Measurements from ENCODE around the gene CAMK4.

CAMK4 gene

DNA sequence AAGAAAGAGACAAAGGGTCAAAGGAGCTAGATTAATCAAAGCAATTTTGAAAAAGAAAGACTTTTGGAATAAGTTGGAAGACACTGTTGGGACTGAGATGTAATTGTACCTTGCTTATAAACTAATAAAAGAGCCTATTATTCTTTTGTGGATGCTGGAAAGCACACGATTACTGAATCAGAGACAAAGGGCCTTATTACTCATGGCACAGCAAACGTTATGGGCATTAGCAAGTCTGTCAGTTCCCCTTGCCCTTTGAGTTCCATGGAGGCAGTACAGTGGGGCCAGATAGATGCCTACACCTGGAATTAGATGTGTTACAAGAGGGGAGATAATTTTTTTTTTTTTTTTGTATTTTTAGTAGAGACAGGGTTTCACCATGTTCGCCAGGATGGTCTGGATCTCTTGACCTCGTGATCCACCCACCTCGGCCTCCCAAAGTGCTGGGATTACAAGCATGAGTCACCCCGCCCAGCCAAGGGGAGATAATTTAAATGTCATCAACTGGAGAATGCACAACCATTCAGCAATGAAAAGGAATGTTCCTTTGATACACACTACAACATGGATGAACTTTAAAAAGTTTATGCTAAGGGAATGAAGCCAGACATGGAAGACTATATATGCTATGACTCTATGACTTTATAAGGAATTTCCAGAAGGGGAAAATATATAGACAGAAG, 159.2 kb downstream of the CAMK4 start:
- Mint-ChIP-seq H3K4me3 (no peak overlapping the region), H3K9me3 (no peaks in the 10 kb centered on the region), H3K36me3 (ENCODE audit: low read depth) (peaks cover 21% of the 10 kb centered on the region), H3K27me3 (no peaks in the 10 kb centered on the region), H3K4me1 (peaks cover 2% of the 10 kb centered on the region), H3K27ac (no peak overlapping the region)
- DNase-seq = no peak
- no peak for ATAC-seq

DNA sequence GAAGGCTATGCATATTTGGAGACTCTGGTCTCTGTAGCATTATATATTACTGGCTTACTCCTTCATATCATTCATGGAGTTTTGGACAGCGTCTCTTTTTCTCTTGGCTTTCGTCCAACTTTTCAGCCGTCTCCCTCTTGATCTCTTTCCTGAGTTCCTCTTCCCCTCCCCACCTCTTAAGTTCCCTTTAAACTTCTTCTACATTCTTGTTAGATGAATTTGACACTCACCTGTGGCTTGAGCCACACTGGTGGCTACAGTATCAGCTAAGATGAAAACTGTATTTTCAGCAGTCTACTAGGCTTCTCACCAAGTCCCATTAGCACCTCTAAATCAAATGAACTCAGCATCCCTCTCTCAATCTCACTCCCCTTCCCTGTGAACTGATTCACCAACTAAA, 160.0 kb downstream of the CAMK4 start:
- H3K36me3 Mint-ChIP-seq (ENCODE audit: low read depth) = peaks cover 25% of the 10 kb centered on the region
- no peak overlapping the region for H3K27ac Mint-ChIP-seq
- no peak overlapping the region for H3K4me3 Mint-ChIP-seq
- H3K9me3 Mint-ChIP-seq = no peaks in the 10 kb centered on the region
- H3K4me1 Mint-ChIP-seq = peaks cover 8% of the 10 kb centered on the region
- DNase-seq (no peak), ATAC-seq (no peak)
- no peaks in the 10 kb centered on the region for H3K27me3 Mint-ChIP-seq

DNA sequence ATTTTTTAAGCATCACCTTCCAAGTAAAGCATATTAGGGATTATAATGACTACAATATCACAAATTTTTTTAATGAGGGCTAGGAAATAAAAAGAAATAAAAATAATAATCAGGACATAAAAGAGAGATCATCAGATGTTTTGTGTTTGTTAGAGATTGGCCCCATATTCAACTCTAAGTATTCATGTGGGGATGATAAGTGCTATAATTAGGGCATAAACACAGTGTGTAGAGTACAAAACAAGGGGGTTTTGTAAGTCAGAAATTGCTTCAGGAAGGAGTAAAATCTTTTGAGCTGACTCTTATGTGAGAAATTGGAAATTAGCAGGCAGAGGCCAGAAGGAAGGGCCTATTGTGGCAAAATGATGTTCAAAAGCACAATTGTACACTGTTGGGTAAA, 160.9 kb downstream of the CAMK4 start:
- Mint-ChIP-seq H3K4me3 (no peak overlapping the region), H3K27me3 (no peaks in the 10 kb centered on the region), H3K36me3 (ENCODE audit: low read depth) (peaks cover 29% of the 10 kb centered on the region), H3K9me3 (no peaks in the 10 kb centered on the region), H3K4me1 (peaks cover 16% of the 10 kb centered on the region), H3K27ac (no peak overlapping the region)
- DNase-seq = no peak
- ATAC-seq = no peak

DNA sequence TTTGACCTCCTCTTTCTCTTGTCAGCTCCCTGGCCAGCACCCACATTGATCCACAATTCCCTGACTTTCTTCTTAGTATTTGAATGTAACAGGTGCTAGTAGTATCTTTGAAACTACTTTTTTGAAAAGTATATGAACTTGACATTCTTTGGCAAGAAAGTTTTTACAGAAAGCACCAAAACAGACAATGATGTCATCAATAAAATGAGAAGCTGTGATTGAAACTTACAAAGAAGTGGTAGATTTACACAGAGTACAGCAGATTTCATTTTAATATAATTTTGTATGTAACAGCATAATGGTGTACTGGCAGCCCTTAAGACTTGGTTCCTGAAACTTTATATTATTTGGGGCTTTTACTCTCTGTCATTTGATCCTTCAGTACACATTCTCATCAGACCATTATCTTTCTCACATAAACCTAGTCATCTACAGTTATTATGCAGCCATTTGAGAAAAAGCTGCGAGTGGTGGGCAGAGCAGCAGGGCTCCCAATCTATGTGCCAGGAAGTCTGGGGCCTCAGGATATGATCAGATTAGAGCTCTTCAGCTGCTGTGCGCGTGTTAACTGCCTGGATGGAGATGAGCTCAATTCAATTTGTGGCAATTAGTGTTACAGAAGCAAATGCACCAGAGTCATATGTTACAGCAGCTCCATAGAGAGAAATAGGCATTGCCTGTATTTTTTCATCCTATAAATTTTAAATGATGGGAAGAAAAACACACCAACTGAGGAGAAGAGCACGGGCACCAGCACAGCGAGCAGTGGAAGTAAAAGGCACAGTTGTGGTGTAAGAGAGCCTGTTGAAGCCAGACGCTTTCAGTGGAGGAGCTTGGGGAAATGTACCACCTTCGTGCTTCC, 162.0 kb downstream of the CAMK4 start:
- H3K4me1 Mint-ChIP-seq = peaks cover 20% of the 10 kb centered on the region
- no peaks in the 10 kb centered on the region for H3K9me3 Mint-ChIP-seq
- no peaks in the 10 kb centered on the region for H3K27me3 Mint-ChIP-seq
- no peak for ATAC-seq
- DNase-seq = no peak
- H3K4me3 Mint-ChIP-seq = no peak overlapping the region
- H3K27ac Mint-ChIP-seq = no peak overlapping the region
- peaks cover 32% of the 10 kb centered on the region for H3K36me3 Mint-ChIP-seq (ENCODE audit: low read depth)

DNA sequence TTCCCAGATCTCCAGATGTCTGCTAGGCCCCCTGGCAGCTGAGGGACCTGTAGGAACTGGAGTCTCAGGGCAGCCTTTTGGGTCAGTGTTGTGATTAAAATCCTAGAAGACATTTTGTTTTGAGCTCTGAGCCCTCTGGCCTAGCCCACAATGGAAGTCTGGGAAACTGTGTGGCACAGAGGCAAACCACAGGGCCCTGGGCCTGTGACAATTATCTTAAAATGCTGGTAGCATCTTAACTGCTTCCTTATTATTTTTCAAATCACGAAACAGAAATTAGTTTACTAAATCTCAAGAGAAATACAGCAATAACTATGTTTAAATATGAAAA, 162.6 kb downstream of the CAMK4 start:
- DNase-seq = no peak
- H3K9me3 Mint-ChIP-seq = no peaks in the 10 kb centered on the region
- no peak overlapping the region for H3K4me3 Mint-ChIP-seq
- no peak overlapping the region for H3K27ac Mint-ChIP-seq
- peaks cover 20% of the 10 kb centered on the region for H3K4me1 Mint-ChIP-seq
- H3K27me3 Mint-ChIP-seq = no peaks in the 10 kb centered on the region
- H3K36me3 Mint-ChIP-seq (ENCODE audit: low read depth) = peaks cover 34% of the 10 kb centered on the region
- no peak for ATAC-seq

DNA sequence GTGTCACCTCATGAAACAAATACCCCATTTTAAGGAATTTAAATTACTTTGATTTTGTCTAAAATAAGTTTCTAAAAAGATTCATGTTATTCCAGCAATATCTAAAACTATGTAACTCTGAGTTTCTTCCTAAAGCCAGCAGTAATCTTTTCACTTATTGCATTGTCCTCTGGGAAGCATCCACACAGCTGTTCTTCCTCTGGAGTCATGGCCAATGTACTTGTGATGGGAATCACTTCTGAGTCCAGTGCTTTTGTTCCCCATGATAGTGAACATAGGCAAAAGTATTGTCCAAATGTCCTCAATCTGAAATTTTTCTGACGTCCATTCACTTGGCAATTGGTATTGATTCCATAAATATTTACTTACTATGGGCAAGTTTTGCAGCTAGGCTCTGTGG, 163.2 kb downstream of the CAMK4 start:
- H3K9me3 Mint-ChIP-seq = no peaks in the 10 kb centered on the region
- H3K36me3 Mint-ChIP-seq (ENCODE audit: low read depth) = peaks cover 39% of the 10 kb centered on the region
- no peaks in the 10 kb centered on the region for H3K27me3 Mint-ChIP-seq
- H3K4me1 Mint-ChIP-seq = peaks cover 20% of the 10 kb centered on the region
- H3K4me3 Mint-ChIP-seq = no peak overlapping the region
- DNase-seq (no peak), ATAC-seq (no peak)
- no peak overlapping the region for H3K27ac Mint-ChIP-seq

DNA sequence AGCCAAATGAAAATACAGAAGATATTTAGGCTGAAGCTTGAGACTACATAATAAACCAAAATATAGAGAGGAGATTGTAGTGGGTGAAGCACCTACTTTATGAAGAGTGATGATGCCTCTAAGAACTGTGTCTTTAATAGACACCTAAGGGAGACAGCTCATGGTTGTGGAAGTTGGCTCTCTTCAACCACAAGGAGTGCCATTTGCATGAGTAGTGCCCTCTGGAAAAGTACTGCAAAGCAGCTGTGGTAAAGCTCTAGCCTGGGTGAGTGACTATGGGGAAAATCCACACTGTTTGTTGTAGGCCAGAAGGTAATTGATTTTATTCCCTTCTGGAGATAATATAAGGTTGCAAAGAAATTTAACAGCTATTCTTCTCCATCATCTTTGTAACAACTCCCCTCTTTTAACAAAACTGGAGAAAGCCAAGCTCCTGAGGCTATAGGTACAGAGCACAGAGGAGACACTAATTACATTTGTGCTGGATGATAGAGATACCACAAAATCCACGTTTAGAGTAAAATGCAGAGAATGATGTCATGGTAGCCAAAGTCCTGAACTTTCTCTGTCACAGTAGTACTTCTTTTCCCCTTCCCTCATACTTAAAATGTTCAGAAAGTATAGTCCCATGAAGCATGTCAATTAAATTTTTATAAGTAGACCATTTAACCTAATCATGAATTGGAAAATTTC, 165.4 kb downstream of the CAMK4 start:
- Mint-ChIP-seq H3K36me3 (ENCODE audit: low read depth) (peaks cover 48% of the 10 kb centered on the region), H3K27me3 (no peaks in the 10 kb centered on the region)
- ATAC-seq = peak; percentile 95

DNA sequence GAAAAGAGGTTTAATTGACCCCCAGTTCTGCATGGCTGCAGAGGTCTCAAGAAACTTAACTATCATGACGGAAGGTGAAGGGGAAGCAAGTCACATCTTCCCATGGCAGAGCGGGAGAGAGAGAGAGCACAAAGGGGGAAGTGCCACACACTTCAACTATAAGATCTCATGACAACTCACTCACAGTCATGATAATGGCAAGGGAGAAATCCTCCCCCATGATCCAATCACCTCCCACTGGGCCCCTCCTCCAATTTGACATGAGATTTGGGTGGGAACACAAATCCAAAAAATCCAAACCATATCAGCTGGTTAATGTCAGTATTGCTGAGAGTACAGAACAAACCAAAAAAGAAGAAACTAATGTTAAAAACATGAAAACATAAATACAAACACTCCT, 168.0 kb downstream of the CAMK4 start:
- H3K9me3 Mint-ChIP-seq = no peaks in the 10 kb centered on the region
- peak overlapping the region; percentile 39 for H3K27ac Mint-ChIP-seq
- DNase-seq (no peak), ATAC-seq (no peak)
- no peak overlapping the region for H3K4me3 Mint-ChIP-seq
- no peaks in the 10 kb centered on the region for H3K27me3 Mint-ChIP-seq
- peaks cover 19% of the 10 kb centered on the region for H3K4me1 Mint-ChIP-seq
- peaks cover 45% of the 10 kb centered on the region for H3K36me3 Mint-ChIP-seq (ENCODE audit: low read depth)

More for the DNA sequence above, 165.4 kb downstream of the CAMK4 start:
- DNase-seq = peak; percentile 3
- Mint-ChIP-seq H3K4me1 (peaks cover 20% of the 10 kb centered on the region), H3K27ac (peak overlapping the region; percentile 76), H3K4me3 (no peak overlapping the region), H3K9me3 (no peaks in the 10 kb centered on the region)

DNA sequence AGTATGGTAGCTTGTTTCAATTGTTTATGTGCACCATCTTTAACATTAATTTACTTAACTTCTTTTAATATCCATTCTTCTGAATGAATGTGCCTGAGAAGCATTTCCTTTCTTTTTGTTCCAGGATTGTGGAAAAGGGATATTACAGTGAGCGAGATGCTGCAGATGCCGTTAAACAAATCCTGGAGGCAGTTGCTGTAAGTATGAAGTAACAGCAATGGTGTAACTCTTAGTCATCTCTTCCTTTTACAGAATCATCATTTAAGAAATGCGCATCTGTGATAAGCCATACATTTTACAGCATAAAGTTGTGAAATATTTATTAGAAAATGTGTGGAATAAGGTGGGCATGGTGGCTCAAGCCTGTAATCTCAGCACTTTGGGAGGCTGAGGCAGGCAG, 170.4 kb downstream of the CAMK4 start:
- Mint-ChIP-seq H3K36me3 (ENCODE audit: low read depth) (peaks cover 44% of the 10 kb centered on the region), H3K27me3 (no peaks in the 10 kb centered on the region), H3K4me1 (peaks cover 28% of the 10 kb centered on the region), H3K27ac (no peak overlapping the region), H3K4me3 (no peak overlapping the region), H3K9me3 (no peaks in the 10 kb centered on the region)
- DNase-seq (no peak), ATAC-seq (no peak)

DNA sequence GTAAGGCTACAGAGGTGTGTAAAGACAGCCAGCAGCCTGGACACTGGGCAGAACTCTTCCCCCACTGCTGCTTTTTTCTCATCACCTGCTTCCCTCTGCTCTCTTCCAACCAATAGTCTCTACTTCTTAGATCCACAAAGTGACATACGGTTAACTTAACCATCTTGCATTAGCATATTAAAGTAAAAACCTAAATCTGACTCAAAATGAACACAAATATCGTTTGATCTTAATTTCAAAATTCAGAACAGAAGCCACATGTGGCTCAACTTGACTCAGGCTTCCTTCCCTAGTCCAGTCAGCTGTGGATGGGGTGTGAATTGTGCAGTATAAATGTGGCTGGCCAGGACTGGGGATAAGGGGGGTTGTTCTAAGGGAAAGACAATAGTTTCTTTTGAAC, 173.8 kb downstream of the CAMK4 start:
- Mint-ChIP-seq H3K4me1 (peaks cover 20% of the 10 kb centered on the region), H3K9me3 (peaks cover 3% of the 10 kb centered on the region), H3K27ac (peak overlapping the region; percentile 30), H3K36me3 (ENCODE audit: low read depth) (peaks cover 53% of the 10 kb centered on the region), H3K27me3 (no peaks in the 10 kb centered on the region), H3K4me3 (no peak overlapping the region)
- DNase-seq (no peak), ATAC-seq (peak; percentile 43)

DNA sequence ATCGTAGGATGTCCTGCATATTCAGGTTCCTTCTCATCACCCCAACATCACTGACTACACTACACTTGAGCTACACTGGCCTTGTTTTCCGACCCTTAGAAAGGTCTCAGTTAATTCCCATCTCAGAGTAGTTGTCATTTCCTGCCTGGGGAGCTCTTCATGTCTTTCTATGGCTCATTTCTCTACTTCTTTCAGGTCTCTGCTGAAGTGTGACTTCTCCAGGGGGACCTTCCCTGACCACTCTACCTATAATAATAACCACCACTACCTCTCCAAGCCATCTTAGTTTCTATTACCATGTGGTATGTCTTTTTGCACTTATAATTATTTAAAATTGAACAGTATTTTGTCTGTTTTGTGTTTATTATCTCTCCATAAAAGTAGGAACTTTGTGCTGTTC, 174.9 kb downstream of the CAMK4 start:
- no peak for ATAC-seq
- DNase-seq = no peak
- H3K36me3 Mint-ChIP-seq (ENCODE audit: low read depth) = peaks cover 52% of the 10 kb centered on the region
- no peak overlapping the region for H3K27ac Mint-ChIP-seq
- H3K27me3 Mint-ChIP-seq = no peaks in the 10 kb centered on the region
- peaks cover 3% of the 10 kb centered on the region for H3K9me3 Mint-ChIP-seq
- H3K4me1 Mint-ChIP-seq = peaks cover 20% of the 10 kb centered on the region
- H3K4me3 Mint-ChIP-seq = no peak overlapping the region

DNA sequence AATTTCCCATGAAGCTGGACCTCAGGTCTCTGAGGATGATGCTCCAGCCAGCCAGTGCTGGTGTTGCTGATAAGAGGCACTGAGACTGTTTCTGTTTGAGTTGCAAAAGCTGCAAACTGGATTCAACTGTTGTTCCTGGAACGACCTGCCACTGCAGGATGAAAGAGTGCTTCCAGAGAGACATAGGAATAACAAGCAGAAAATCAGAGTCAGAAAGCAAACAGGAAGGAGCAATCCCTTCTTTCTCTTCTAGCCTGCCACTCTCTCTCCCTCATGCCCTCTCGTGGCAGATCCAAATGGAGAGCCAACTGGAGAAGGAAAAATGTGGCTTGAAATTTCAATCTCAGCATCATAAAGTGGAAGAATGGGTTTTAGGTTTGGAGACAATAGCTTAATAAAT, 177.7 kb downstream of the CAMK4 start:
- Mint-ChIP-seq H3K27ac (no peak overlapping the region), H3K4me3 (no peak overlapping the region), H3K36me3 (ENCODE audit: low read depth) (peaks cover 62% of the 10 kb centered on the region), H3K9me3 (peaks cover 9% of the 10 kb centered on the region), H3K27me3 (no peaks in the 10 kb centered on the region), H3K4me1 (peaks cover 18% of the 10 kb centered on the region)
- no peak for DNase-seq
- ATAC-seq = no peak

DNA sequence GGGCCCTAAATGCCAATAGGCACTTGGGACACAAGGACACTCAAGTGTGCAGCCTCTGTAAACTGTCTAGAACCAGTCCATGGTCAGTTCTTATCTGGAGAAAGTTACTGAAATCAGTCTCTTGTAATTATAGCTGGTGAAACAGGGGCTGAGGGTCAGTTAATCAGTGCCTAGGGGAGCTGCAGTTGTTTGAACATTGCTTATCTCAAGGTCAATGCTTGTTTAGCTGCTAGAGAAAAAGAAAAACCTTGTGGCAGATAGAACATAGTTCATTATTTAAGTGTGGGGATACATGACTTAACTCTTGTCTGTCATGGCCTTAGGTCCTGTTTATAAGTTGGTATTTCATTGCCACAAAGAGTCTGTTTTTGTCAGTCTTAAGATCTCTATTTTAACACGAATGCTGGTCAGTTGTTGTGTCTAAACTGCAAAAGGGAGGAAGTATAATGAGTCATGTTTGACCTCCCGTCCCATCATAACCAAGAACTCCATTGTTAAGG, 180.1 kb downstream of the CAMK4 start:
- Mint-ChIP-seq H3K4me3 (no peak overlapping the region), H3K9me3 (peaks cover 29% of the 10 kb centered on the region), H3K27ac (no peak overlapping the region), H3K36me3 (ENCODE audit: low read depth) (peaks cover 71% of the 10 kb centered on the region), H3K4me1 (no peaks in the 10 kb centered on the region), H3K27me3 (no peaks in the 10 kb centered on the region)
- DNase-seq = no peak
- ATAC-seq = no peak

DNA sequence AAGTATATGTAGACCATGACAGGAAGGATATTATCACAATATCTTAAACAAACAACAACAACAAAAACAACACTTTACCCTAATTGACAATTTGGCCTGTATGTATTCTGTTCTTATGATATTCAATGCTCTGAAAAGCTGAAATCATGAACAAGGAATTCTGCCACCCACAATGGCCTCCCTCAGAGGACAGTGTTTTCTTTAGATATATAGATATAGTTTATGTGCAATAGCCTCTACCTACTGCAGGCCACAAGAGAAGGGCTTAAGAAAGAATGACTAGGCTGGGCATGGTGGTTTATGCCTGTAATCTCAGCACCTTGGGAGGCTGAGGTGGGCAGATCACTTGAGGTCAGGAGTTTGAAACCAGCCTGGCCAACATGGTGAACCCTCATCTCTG, 183.4 kb downstream of the CAMK4 start:
- H3K9me3 Mint-ChIP-seq = peaks cover 36% of the 10 kb centered on the region
- ATAC-seq (no peak), DNase-seq (no peak)
- peaks cover 63% of the 10 kb centered on the region for H3K36me3 Mint-ChIP-seq (ENCODE audit: low read depth)
- H3K27me3 Mint-ChIP-seq = no peaks in the 10 kb centered on the region
- no peak overlapping the region for H3K4me3 Mint-ChIP-seq
- H3K27ac Mint-ChIP-seq = no peak overlapping the region
- H3K4me1 Mint-ChIP-seq = peaks cover 4% of the 10 kb centered on the region

DNA sequence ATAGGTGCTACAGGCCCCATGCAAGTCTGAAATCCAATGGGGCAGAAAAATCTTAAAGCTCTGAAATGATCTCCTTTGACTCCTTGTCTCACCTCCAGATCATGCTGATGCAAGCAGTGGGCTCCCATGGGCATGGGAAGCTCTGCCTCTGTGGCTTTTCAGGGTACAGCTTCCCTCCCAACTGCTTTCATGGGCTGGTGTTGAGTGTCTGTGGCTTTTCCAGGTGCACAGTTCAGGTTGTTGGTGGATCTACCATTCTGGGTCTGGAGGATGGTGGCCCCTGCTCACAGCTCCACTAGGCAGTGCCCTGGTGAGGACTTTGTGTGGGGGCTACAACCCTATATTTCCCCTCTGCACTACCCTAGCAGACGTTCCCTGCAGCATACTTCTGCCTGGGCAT, 184.6 kb downstream of the CAMK4 start:
- peaks cover 36% of the 10 kb centered on the region for H3K9me3 Mint-ChIP-seq
- peaks cover 54% of the 10 kb centered on the region for H3K36me3 Mint-ChIP-seq (ENCODE audit: low read depth)
- no peak overlapping the region for H3K27ac Mint-ChIP-seq
- ATAC-seq = no peak
- H3K27me3 Mint-ChIP-seq = no peaks in the 10 kb centered on the region
- H3K4me3 Mint-ChIP-seq = no peak overlapping the region
- H3K4me1 Mint-ChIP-seq = peaks cover 4% of the 10 kb centered on the region
- no peak for DNase-seq

Data from activated naive CD8-positive, alpha-beta T cell treated with anti-CD3 and anti-CD28 coated beads, Interleukin-2, amount 50 U/mL, for 24 hours (primary cell).